Activated CD8-positive, alpha-beta T cell treated with anti-CD3 and anti-CD28 coated beads for 36 hours (primary cell): Measurements from ENCODE around the gene XPO4. TPM values are rescaled to one million over a fixed set of nuclear protein-coding genes. Genes with fewer than 3 reads are reported as not detected.

Experiments
- ATAC-seq: fragments of 200-7000 bp; cut with Tn5 transposase; one replicate; pipeline ENCODE4 v1.10.0; 2021; ENCODE audit warnings: mild to moderate bottlenecking, moderate library complexity
- CTCF ChIA-PET: fragments of 350-600 bp; sonication (Branson Sonifier 250); formaldehyde crosslinking; loops from one replicate; lab custom pipeline; 2021; ENCODE audit warnings: antibody characterized with exemption; lab: Charles Lee
- POLR2A ChIA-PET: fragments of 350-600 bp; sonication (Branson Sonifier 250); formaldehyde crosslinking; loops from one replicate; lab custom pipeline; 2021; ENCODE audit warnings: antibody characterized with exemption; lab: Charles Lee
- DNase-seq: peaks from one replicate; pipeline ENCODE4 v3.0.0-alpha.2; 2020
- H3K27ac Mint-ChIP-seq: one replicate; pipeline ENCODE4 v1.8.0; 2021; ENCODE audit warnings: mild to moderate bottlenecking, mixed read lengths
- H3K27me3 Mint-ChIP-seq: one replicate; pipeline ENCODE4 v1.8.0; 2021; ENCODE audit warnings: mixed read lengths
- H3K36me3 Mint-ChIP-seq: one replicate; pipeline ENCODE4 v1.8.0; 2021; ENCODE audit warnings: low read depth, mixed read lengths
- H3K4me1 Mint-ChIP-seq: one replicate; pipeline ENCODE4 v1.8.0; 2021; ENCODE audit warnings: low read depth, mixed read lengths
- H3K4me3 Mint-ChIP-seq: one replicate; pipeline ENCODE4 v1.8.0; 2021; ENCODE audit warnings: mild to moderate bottlenecking, moderate library complexity, mixed read lengths
- H3K9me3 Mint-ChIP-seq: one replicate; pipeline ENCODE4 v1.8.0; 2021; ENCODE audit warnings: mixed read lengths
- intact Hi-C: fragments of 100-400 bp; cut with micrococcal nuclease; formaldehyde crosslinking; loops from one replicate; pipeline ENCODE4 v1.10.0; 2022
- total RNA-seq, 2 experiments: library from RNA; stranded (reverse); gene quantifications; one replicate each; pipeline ENCODE4 v1.2.3, GENCODE V29; 2021
- TF ChIP-seq, protein P1 (sequence below): fragments of 200-600 bp; IDR thresholded peaks from one replicate; pipeline ENCODE4 v1.8.0; 2022; ENCODE audit warnings: antibody characterized with exemption, mild to moderate bottlenecking

XPO4 gene
- total RNA-seq, 2 experiments from 2014 or later = 26.6 to 28.0 TPM

DNA sequence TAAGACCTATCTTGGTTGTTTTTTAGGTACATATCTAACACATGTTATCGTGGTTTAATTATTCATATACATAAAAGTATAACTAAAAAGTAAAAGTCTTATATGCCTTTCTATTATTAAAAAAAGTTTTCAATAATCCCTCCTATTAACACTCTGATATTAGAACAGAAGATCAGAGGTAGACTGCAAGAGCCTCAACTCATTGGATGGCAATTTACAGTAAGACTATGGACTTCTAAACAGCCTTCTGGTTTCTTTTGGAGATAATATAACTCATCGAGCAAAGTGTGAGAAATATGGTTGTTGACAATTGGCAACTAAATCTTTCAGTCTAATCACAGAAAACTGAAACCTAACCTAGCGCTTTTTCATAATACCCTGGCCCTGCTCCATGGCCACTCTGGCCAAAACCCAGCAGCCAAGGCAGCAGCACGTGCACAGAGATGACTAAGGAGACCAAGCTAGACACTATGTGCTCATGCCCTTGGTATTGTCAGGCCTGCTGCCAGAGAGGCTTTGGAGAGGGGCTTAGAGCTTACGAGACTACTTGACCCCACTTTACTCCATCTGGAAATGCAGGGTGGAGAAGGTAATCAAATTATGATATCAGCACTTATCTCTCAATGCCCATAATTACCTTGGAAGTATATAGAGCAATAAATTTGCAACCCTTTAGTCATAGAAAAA lies 88.2 kb downstream of the XPO4 start:
- peaks cover 28% of the 10 kb centered on the region for H3K36me3 Mint-ChIP-seq
- ChIA-PET CTCF (interaction anchor here (2.7 kb wide), 1 partner anchor 14 kb away, joined by 25 read pairs; no protein-coding TSS in a partner anchor), POLR2A (interaction anchor here (0.6 kb wide), 1 partner anchor 678 kb away, joined by 4 read pairs; no protein-coding TSS in a partner anchor)
- no peak overlapping the region for H3K27ac Mint-ChIP-seq
- no peaks in the 10 kb centered on the region for H3K9me3 Mint-ChIP-seq
- no peaks in the 10 kb centered on the region for H3K27me3 Mint-ChIP-seq
- intact Hi-C loops = no loop called here
- DNase-seq = no peak
- ATAC-seq = no peak
- TF ChIP-seq, protein P1, sequence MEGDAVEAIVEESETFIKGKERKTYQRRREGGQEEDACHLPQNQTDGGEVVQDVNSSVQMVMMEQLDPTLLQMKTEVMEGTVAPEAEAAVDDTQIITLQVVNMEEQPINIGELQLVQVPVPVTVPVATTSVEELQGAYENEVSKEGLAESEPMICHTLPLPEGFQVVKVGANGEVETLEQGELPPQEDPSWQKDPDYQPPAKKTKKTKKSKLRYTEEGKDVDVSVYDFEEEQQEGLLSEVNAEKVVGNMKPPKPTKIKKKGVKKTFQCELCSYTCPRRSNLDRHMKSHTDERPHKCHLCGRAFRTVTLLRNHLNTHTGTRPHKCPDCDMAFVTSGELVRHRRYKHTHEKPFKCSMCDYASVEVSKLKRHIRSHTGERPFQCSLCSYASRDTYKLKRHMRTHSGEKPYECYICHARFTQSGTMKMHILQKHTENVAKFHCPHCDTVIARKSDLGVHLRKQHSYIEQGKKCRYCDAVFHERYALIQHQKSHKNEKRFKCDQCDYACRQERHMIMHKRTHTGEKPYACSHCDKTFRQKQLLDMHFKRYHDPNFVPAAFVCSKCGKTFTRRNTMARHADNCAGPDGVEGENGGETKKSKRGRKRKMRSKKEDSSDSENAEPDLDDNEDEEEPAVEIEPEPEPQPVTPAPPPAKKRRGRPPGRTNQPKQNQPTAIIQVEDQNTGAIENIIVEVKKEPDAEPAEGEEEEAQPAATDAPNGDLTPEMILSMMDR = no peak
- H3K4me3 Mint-ChIP-seq = no peak overlapping the region
- peaks cover 4% of the 10 kb centered on the region for H3K4me1 Mint-ChIP-seq

- Mint-ChIP-seq H3K36me3 (peaks cover 28% of the 10 kb centered on the region), H3K4me3 (no peak overlapping the region), H3K27ac (no peak overlapping the region), H3K27me3 (no peaks in the 10 kb centered on the region), H3K9me3 (no peaks in the 10 kb centered on the region), H3K4me1 (peaks cover 4% of the 10 kb centered on the region)
- POLR2A ChIA-PET = no interaction called here
- CTCF ChIA-PET = no interaction called here
- DNase-seq (no peak), ATAC-seq (no peak)
- TF ChIP-seq, protein P1 = no peak
- intact Hi-C loops = no loop called here
Observed at GRCh38 chr13:20812890-20813289, 89.7 kb downstream of the XPO4 start.

- ATAC-seq (peak; percentile 34), DNase-seq (no peak)
- intact Hi-C loops = no loop called here
- Mint-ChIP-seq H3K27me3 (no peaks in the 10 kb centered on the region), H3K36me3 (peaks cover 31% of the 10 kb centered on the region), H3K27ac (no peak overlapping the region), H3K9me3 (no peaks in the 10 kb centered on the region), H3K4me1 (peaks cover 4% of the 10 kb centered on the region), H3K4me3 (no peak overlapping the region)
- TF ChIP-seq, protein P1 = no peak
- ChIA-PET POLR2A (no interaction called here), CTCF (interaction anchor here (0.8 to 2.8 kb wide), 3 partner anchors 18 to 46 kb away, joined by 3 to 13 read pairs (median 4); no protein-coding TSS in a partner anchor)
Observed at GRCh38 chr13:20810808-20811207, 91.7 kb downstream of the XPO4 start.

DNA sequence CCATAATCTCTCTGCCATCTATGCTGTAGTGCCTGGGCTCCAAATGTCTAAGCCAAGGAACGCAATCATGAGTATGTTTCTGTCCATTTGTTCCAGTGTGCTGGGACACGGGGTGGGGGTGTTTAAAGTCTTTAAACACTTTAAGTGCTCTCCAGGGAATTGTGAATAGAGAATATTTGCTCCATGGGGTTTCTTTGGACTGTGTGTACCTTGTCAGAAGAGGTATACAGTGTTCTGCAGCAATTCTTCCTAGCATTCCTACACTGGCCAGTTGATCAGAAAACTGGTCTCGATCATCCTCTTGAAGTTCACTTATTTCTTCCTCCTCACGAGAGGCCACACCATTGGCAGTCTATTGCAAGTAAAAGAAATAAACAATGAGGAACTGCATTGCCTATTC lies 93.7 kb downstream of the XPO4 start:
- TF ChIP-seq, protein P1 = no peak
- POLR2A ChIA-PET = no interaction called here
- Mint-ChIP-seq H3K27me3 (no peaks in the 10 kb centered on the region), H3K36me3 (peaks cover 36% of the 10 kb centered on the region), H3K4me1 (peaks cover 4% of the 10 kb centered on the region), H3K4me3 (no peak overlapping the region), H3K27ac (no peak overlapping the region), H3K9me3 (no peaks in the 10 kb centered on the region)
- DNase-seq = no peak
- ATAC-seq = no peak
- CTCF ChIA-PET = interaction anchor here (1.0 to 2.8 kb wide), 2 partner anchors 15 to 20 kb away, joined by 3 to 13 read pairs; no protein-coding TSS in a partner anchor
- intact Hi-C loops = no loop called here
